H9 (cell line): ENCODE measurements around the gene CCDC88C. TPM values are rescaled to one million over a fixed set of nuclear protein-coding genes. Genes with fewer than 3 reads are reported as not detected.

Experiments
- DNase-seq: peaks from one replicate; pipeline ENCODE4 v3.0.0-alpha.2; 2017
- H2AFZ ChIP-seq: one replicate; pipeline ENCODE4 v1.6.1; 2013; ENCODE audit warnings: mild to moderate bottlenecking, low read length, control low read depth, moderate library complexity
- H2AK5ac ChIP-seq: 2 replicates; pipeline ENCODE4 v1.6.1; 2013; ENCODE audit warnings: low read length, control low read depth, mixed read lengths; ENCODE audit not compliant: insufficient read length
- H2BK120ac ChIP-seq: one replicate; pipeline ENCODE4 v1.6.1; 2013; ENCODE audit warnings: low read depth, mild to moderate bottlenecking, low read length, control low read depth, inconsistent platforms; ENCODE audit not compliant: poor library complexity, severe bottlenecking
- H2BK12ac ChIP-seq: 2 replicates; pipeline ENCODE4 v1.6.1; 2013; ENCODE audit warnings: low read length, control low read depth, mixed read lengths, low read depth; ENCODE audit not compliant: insufficient read length
- H2BK15ac ChIP-seq: 2 replicates; pipeline ENCODE4 v1.6.1; 2013; ENCODE audit warnings: low read depth, low read length, control low read depth
- H2BK20ac ChIP-seq: one replicate; pipeline ENCODE4 v1.6.1; 2013; ENCODE audit warnings: low read depth, mild to moderate bottlenecking, low read length, control low read depth, inconsistent platforms; ENCODE audit not compliant: poor library complexity, severe bottlenecking
- H2BK5ac ChIP-seq: 2 replicates; pipeline ENCODE4 v1.6.1; 2013; ENCODE audit warnings: low read length, control low read depth, mixed read lengths; ENCODE audit not compliant: insufficient read length
- H3K14ac ChIP-seq: 2 replicates; pipeline ENCODE4 v1.6.1; 2013; ENCODE audit warnings: low read length, control low read depth; ENCODE audit not compliant: insufficient read depth
- H3K18ac ChIP-seq: 2 replicates; pipeline ENCODE4 v1.6.1; 2013; ENCODE audit warnings: low read depth, mild to moderate bottlenecking, mixed read lengths, low read length, control low read depth; ENCODE audit not compliant: insufficient read length
- H3K23ac ChIP-seq: 2 replicates; pipeline ENCODE4 v1.6.1; 2013; ENCODE audit warnings: low read length, control low read depth, mixed read lengths, low read depth; ENCODE audit not compliant: insufficient read length
- H3K23me2 ChIP-seq: 2 replicates; pipeline ENCODE4 v1.6.1; 2013; ENCODE audit warnings: low read depth, mild to moderate bottlenecking, mixed read lengths, low read length, control low read depth; ENCODE audit not compliant: insufficient read length, poor library complexity, severe bottlenecking
- H3K27ac ChIP-seq: 2 replicates; pipeline ENCODE4 v1.5.1; 2013; ENCODE audit warnings: low read length, control low read depth, mixed read lengths, low read depth; ENCODE audit not compliant: insufficient read length
- H3K27me3 ChIP-seq: 2 replicates; pipeline ENCODE4 v1.6.1; 2013; ENCODE audit warnings: low read length, control low read depth, inconsistent platforms; ENCODE audit not compliant: insufficient read depth
- H3K4ac ChIP-seq: 2 replicates; pipeline ENCODE4 v1.6.1; 2013; ENCODE audit warnings: low read depth, mild to moderate bottlenecking, control low read depth, inconsistent platforms, low read length, moderate library complexity
- H3K4me1 ChIP-seq: 2 replicates; pipeline ENCODE4 v1.6.1; 2013; ENCODE audit warnings: low read length, control low read depth, inconsistent platforms; ENCODE audit not compliant: insufficient read depth
- H3K4me2 ChIP-seq: 2 replicates; pipeline ENCODE4 v1.6.1; 2013; ENCODE audit warnings: low read length, control low read depth, mixed read lengths; ENCODE audit not compliant: insufficient read length, insufficient read depth
- H3K56ac ChIP-seq: 2 replicates; pipeline ENCODE4 v1.6.1; 2013; ENCODE audit warnings: low read depth, mild to moderate bottlenecking, mixed read lengths, low read length, control low read depth; ENCODE audit not compliant: insufficient read length
- H3K79me1 ChIP-seq: 2 replicates; pipeline ENCODE4 v1.6.1; 2013; ENCODE audit warnings: low read depth, mild to moderate bottlenecking, moderate library complexity, low read length, control low read depth, inconsistent platforms; ENCODE audit not compliant: insufficient read depth, poor library complexity, severe bottlenecking
- H3K79me2 ChIP-seq: 2 replicates; pipeline ENCODE4 v1.6.1; 2013; ENCODE audit warnings: low read length, control low read depth, inconsistent platforms; ENCODE audit not compliant: insufficient read depth
- H3K9ac ChIP-seq: 2 replicates; pipeline ENCODE4 v1.6.1; 2013; ENCODE audit warnings: low read length, control low read depth, mixed read lengths; ENCODE audit not compliant: insufficient read length; ENCODE audit errors: extremely low read depth
- H3K9me3 ChIP-seq: one replicate; pipeline ENCODE4 v1.6.1; 2013; ENCODE audit warnings: low read depth, low read length, inconsistent platforms; ENCODE audit not compliant: control insufficient read depth
- H3T11ph ChIP-seq: one replicate; pipeline ENCODE4 v1.6.1; 2013; ENCODE audit warnings: mild to moderate bottlenecking, low read length, control low read depth, inconsistent platforms
- H4K20me1 ChIP-seq: one replicate; pipeline ENCODE4 v1.6.1; 2013; ENCODE audit not compliant: control insufficient read depth, insufficient read length, insufficient read depth
- H4K5ac ChIP-seq: 2 replicates; pipeline ENCODE4 v1.6.1; 2013; ENCODE audit warnings: low read depth, mild to moderate bottlenecking, mixed read lengths, low read length, control low read depth; ENCODE audit not compliant: insufficient read length
- H4K8ac ChIP-seq: replicated peaks from 2 replicates; pipeline ENCODE4 v1.6.1; 2013; ENCODE audit warnings: low read length, control low read depth, mixed read lengths, low read depth; ENCODE audit not compliant: insufficient read length
- H4K91ac ChIP-seq: 2 replicates; pipeline ENCODE4 v1.6.1; 2013; ENCODE audit warnings: low read depth, mild to moderate bottlenecking, moderate library complexity, mixed read lengths, low read length, control low read depth; ENCODE audit not compliant: insufficient read length
- H3K27ac Mint-ChIP-seq, 3 experiments: 2 replicates in 2 of 3; 3 replicates in 1 of 3; pipeline ENCODE4 v1.8.0; 2020 to 2021; ENCODE audit warnings: mixed read lengths in 3 of 3, mild to moderate bottlenecking in 1 of 3, moderate library complexity in 1 of 3
- H3K27me3 Mint-ChIP-seq: 2 replicates; pipeline ENCODE4 v1.8.0; 2021; ENCODE audit warnings: low read depth, mild to moderate bottlenecking, moderate library complexity, mixed read lengths
- H3K36me3 Mint-ChIP-seq, 3 experiments: 2 replicates in 2 of 3; 3 replicates in 1 of 3; pipeline ENCODE4 v1.8.0; 2020 to 2021; ENCODE audit warnings: low read depth in 3 of 3, mixed read lengths in 3 of 3; ENCODE audit not compliant: insufficient read depth in 1 of 3
- H3K4me1 Mint-ChIP-seq, 2 experiments: 2 replicates each; pipeline ENCODE4 v1.8.0; 2020; ENCODE audit warnings: mixed read lengths in 2 of 2
- H3K4me3 Mint-ChIP-seq, 2 experiments: 2 replicates in 1 of 2; 3 replicates in 1 of 2; pipeline ENCODE4 v1.8.0; 2020 to 2021; ENCODE audit warnings: mild to moderate bottlenecking in 2 of 2, mixed read lengths in 2 of 2, moderate library complexity in 1 of 2
- H3K9me3 Mint-ChIP-seq, 2 experiments: 2 replicates in 1 of 2; 3 replicates in 1 of 2; pipeline ENCODE4 v1.8.0; 2020; ENCODE audit warnings: mild to moderate bottlenecking in 2 of 2, mixed read lengths in 2 of 2, moderate library complexity in 1 of 2
- whole genome bisulfite sequencing: extraction: QIAGEN DNeasy Blood & Tissue Kit; methylation state at CpG from one replicate; pipeline ENCODE4 v1.1.7; 2013; ENCODE audit warnings: missing lambda C conversion rate, low lambda C conversion rate, mixed read lengths; ENCODE audit not compliant: insufficient read length; ENCODE audit errors: extremely low coverage; 5-methylcytosine and 5-hydroxymethylcytosine counted together
- total RNA-seq: library from RNA; stranded (reverse); gene quantifications from 2 replicates; pipeline ENCODE4 v1.2.1, GENCODE V29; 2021
- TF ChIP-seq, protein P1 (sequence below): fragments of 200-600 bp; sonication (generic); conservative IDR thresholded peaks from 3 replicates; pipeline ENCODE4 v1.8.0; 2021; ENCODE audit warnings: antibody characterized with exemption, mild to moderate bottlenecking

Gene CCDC88C
- total RNA-seq, 1 experiment from 2014 or later = 52.4 TPM

DNA sequence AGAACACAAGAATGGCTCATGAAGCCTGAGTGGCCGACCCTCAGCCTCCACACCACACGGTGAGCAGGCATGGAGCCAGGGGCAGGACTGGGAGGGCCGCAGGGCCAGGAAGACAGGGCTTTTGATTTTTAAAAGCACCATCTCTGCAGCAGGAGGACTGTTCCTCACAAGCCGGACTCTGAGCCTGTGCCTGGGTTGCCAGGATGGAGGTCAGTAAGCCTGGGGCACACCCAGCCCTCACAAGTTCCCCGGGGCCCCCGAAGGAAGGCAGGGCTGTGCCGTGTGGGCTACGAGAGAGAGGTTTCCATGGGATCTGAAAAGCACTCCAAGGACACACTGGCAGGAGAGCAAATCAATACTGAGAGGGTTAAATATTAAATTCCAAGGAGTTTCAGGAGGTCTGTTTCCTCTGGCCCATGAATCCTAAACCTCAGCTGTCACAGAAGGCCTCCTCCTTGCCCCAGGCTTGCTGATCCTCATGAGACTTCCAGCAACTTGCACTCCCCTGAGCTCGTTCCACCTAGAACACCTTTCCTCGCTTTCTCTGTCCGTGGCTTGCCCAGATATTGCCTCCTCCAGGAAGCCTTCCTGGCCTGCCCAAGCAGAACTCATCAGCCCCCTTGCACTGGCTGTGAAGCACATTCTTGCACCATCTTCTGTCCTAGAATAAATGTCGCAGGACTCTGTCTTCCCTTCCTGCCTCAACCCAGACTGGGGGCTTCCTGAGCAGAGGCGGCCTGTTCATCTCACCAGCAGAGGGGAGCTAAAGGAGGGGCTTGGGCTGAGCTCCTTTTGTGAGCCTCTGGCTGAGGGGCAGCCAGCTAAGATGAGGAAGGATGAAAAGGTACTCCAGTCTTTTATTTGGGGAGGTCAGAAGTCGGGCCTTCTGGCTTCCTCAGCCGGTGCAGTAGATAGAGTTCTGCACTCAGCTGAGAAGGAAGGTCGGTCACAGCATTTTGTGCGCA is 64.6 kb downstream of the CCDC88C start:
- H3K9me3 ChIP-seq = no peaks in the 10 kb centered on the region
- no peak overlapping the region for H2BK120ac ChIP-seq
- peaks cover 4% of the 10 kb centered on the region; the same call in 1 of the 2 replicates for H3K79me2 ChIP-seq
- H2BK12ac ChIP-seq = no peak overlapping the region
- H3K4me2 ChIP-seq = no peak overlapping the region
- H3K79me1 ChIP-seq = peaks cover 4% of the 10 kb centered on the region
- H3T11ph ChIP-seq = no peak overlapping the region
- H3K23me2 ChIP-seq = no peaks in the 10 kb centered on the region
- Mint-ChIP-seq H3K4me1 (peaks cover 57 to 59% of the 10 kb centered on the region in 2 experiments), H3K27me3 (no peaks in the 10 kb centered on the region), H3K36me3 (peaks cover 0 to 2% (median 0%) of the 10 kb centered on the region in 3 experiments; a peak in 3 of 7 replicates), H3K9me3 (no peaks in the 10 kb centered on the region), H3K4me3 (peak overlapping the region in 1 of 2 experiments; percentile 18; a peak in 1 of 5 replicates), H3K27ac (peak overlapping the region in 2 of 3 experiments; percentile 71 to 77; a peak in 3 of 7 replicates)
- no peak overlapping the region for H2BK20ac ChIP-seq
- no peak overlapping the region for H3K4ac ChIP-seq
- no peak overlapping the region for H2AK5ac ChIP-seq
- TF ChIP-seq, protein P1, sequence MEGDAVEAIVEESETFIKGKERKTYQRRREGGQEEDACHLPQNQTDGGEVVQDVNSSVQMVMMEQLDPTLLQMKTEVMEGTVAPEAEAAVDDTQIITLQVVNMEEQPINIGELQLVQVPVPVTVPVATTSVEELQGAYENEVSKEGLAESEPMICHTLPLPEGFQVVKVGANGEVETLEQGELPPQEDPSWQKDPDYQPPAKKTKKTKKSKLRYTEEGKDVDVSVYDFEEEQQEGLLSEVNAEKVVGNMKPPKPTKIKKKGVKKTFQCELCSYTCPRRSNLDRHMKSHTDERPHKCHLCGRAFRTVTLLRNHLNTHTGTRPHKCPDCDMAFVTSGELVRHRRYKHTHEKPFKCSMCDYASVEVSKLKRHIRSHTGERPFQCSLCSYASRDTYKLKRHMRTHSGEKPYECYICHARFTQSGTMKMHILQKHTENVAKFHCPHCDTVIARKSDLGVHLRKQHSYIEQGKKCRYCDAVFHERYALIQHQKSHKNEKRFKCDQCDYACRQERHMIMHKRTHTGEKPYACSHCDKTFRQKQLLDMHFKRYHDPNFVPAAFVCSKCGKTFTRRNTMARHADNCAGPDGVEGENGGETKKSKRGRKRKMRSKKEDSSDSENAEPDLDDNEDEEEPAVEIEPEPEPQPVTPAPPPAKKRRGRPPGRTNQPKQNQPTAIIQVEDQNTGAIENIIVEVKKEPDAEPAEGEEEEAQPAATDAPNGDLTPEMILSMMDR = no peak
- WGBS = no CpG with 5 or more reads among the region's 17 CpGs
- H3K23ac ChIP-seq = no peak overlapping the region
- peaks cover 2% of the 10 kb centered on the region; the same call in 1 of the 2 replicates for H3K4me1 ChIP-seq
- no peak overlapping the region for H3K18ac ChIP-seq
- no peak overlapping the region for H4K5ac ChIP-seq
- H3K14ac ChIP-seq = peak overlapping the region; percentile 39; the same call in 1 of the 2 replicates
- H2AFZ ChIP-seq = no peak overlapping the region
- no peak overlapping the region for H3K9ac ChIP-seq
- DNase-seq = no peak
- H4K8ac ChIP-seq = no peak overlapping the region
- H4K91ac ChIP-seq = no peak overlapping the region
- no peak overlapping the region for H2BK15ac ChIP-seq
- no peak overlapping the region for H2BK5ac ChIP-seq
- no peaks in the 10 kb centered on the region for H3K27me3 ChIP-seq
- no peaks in the 10 kb centered on the region for H4K20me1 ChIP-seq
- no peak overlapping the region for H3K27ac ChIP-seq
- H3K56ac ChIP-seq = no peak overlapping the region
